HFF-Myc (cell line): Measurements from ENCODE around the gene VENTX.

Experiments used
- DNase-seq: peaks from one replicate; pipeline ENCODE4 v3.0.0-alpha.2; 2011; ENCODE audit warnings: low read depth; ENCODE audit errors: extremely low read depth
- H3K4me3 ChIP-seq: replicated peaks from 2 replicates; pipeline ENCODE4 v1.5.1; 2011; ENCODE audit warnings: low read depth, mild to moderate bottlenecking, control low read depth, low read length
- CTCF ChIP-seq: IDR thresholded peaks from 2 replicates; pipeline ENCODE4 v1.5.1; 2012; ENCODE audit warnings: mild to moderate bottlenecking, low read depth, low read length, control low read depth; ENCODE audit errors: missing control alignments

The VENTX gene

GRCh38 chr10:133236401-133237240 lies 1.0 kb upstream of the VENTX start:
- DNase-seq, result no peak
- H3K4me3 ChIP-seq, result no peak overlapping the region
- no peak for TF ChIP-seq CTCF

GRCh38 chr10:133237241-133237587 lies 441 bp upstream of the VENTX start:
- H3K4me3 ChIP-seq, result no peak overlapping the region
- DNase-seq, result no peak
- no peak for TF ChIP-seq CTCF

- DNase-seq, result no peak
- TF ChIP-seq CTCF, result no peak
- no peak overlapping the region for H3K4me3 ChIP-seq
Observed at GRCh38 chr10:133238466-133238804, 780 bp downstream of the VENTX start.

- H3K4me3 ChIP-seq, result no peak overlapping the region
- DNase-seq, result no peak
- TF ChIP-seq CTCF, result no peak
Observed at GRCh38 chr10:133239990-133240389, 2.3 kb downstream of the VENTX start.

- DNase-seq, result no peak
- no peak for TF ChIP-seq CTCF
- no peak overlapping the region for H3K4me3 ChIP-seq
Observed at GRCh38 chr10:133241501-133242205, 4.0 kb downstream of the VENTX start.

GRCh38 chr10:133242611-133243356 lies 5.1 kb downstream of the VENTX start:
- DNase-seq, result no peak
- H3K4me3 ChIP-seq, result no peak overlapping the region
- no peak for TF ChIP-seq CTCF
